OCI-LY3 (cell line): ENCODE results near the gene PNRC2.
"Not testable (repeated sequence)": the region's sequence is repeated elsewhere in the genome, so short reads cannot be mapped to it uniquely, and the experiment has no call there.

Experiments used
- H2AFZ ChIP-seq: fragments of 200-600, 300-600 bp; shearing (Covaris generic); 2 replicates; pipeline ENCODE4 v1.6.0; 2014; ENCODE audit warnings: antibody characterized with exemption, low read depth, low read length
- H3K27ac ChIP-seq: fragments of 200-600, 300-600 bp; sonication (generic); 2 replicates; pipeline ENCODE4 v1.5.1; 2014; ENCODE audit warnings: mild to moderate bottlenecking, low read length, moderate library complexity, mixed read lengths
- H3K27me3 ChIP-seq: fragments of 200-600, 300-600 bp; sonication (generic); 2 replicates; pipeline ENCODE4 v1.6.1; 2014; ENCODE audit warnings: low read depth, low read length, mixed read lengths
- H3K36me3 ChIP-seq: fragments of 200-600, 300-600 bp; sonication (generic); replicated peaks from 2 replicates; pipeline ENCODE3; 2014; ENCODE audit warnings: low read depth, low read length, mixed read lengths
- H3K4me1 ChIP-seq: fragments of 300-600, 200-600 bp; sonication (generic); 2 replicates; pipeline ENCODE4 v1.6.1; 2014; ENCODE audit warnings: low read length, mixed read lengths
- H3K4me2 ChIP-seq: fragments of 200-600, 300-600 bp; sonication (generic); 2 replicates; pipeline ENCODE4 v1.6.1; 2014; ENCODE audit warnings: low read length, mixed read lengths
- H3K4me3 ChIP-seq: fragments of 300-600, 200-600 bp; sonication (generic); 2 replicates; pipeline ENCODE4 v1.5.1; 2014; ENCODE audit warnings: antibody characterized with exemption, mild to moderate bottlenecking, low read length, moderate library complexity
- H3K79me2 ChIP-seq: fragments of 300-600, 200-600 bp; shearing (Covaris generic); 2 replicates; pipeline ENCODE4 v1.6.1; 2014; ENCODE audit warnings: mild to moderate bottlenecking, low read length, mixed read lengths
- H3K9ac ChIP-seq: fragments of 300-600, 200-600 bp; shearing (Covaris generic); 2 replicates; pipeline ENCODE4 v1.6.0; 2014; ENCODE audit warnings: mild to moderate bottlenecking, low read length, moderate library complexity
- H3K9me3 ChIP-seq: fragments of 200-600, 300-600 bp; shearing (Covaris generic); 2 replicates; pipeline ENCODE4 v1.6.1; 2014; ENCODE audit warnings: low read length, mixed read lengths; ENCODE audit not compliant: insufficient read depth
- H4K20me1 ChIP-seq: fragments of 200-600, 300-600 bp; sonication (generic); 2 replicates; pipeline ENCODE4 v1.6.1; 2016; ENCODE audit warnings: low read length, mixed read lengths; ENCODE audit not compliant: insufficient read depth
- EZH2phosphoT487 ChIP-seq: fragments of 200-600 bp; shearing (Covaris generic); IDR thresholded peaks from 2 replicates; pipeline ENCODE4 v1.6.1; 2018; ENCODE audit warnings: antibody characterized with exemption, mixed run types, low read depth
- TF ChIP-seq, protein P1 (sequence below): fragments of 200-600, 300-600 bp; sonication (generic); IDR thresholded peaks from 2 replicates; pipeline ENCODE4 v1.5.1; 2014; ENCODE audit warnings: antibody characterized with exemption, low read length, low read depth

Gene PNRC2

GRCh38 chr1:23989263-23989662 lies 29.6 kb downstream of the PNRC2 start:
- Histone ChIP-seq H2AFZ (no peak overlapping the region), H3K9me3 (no peaks in the 10 kb centered on the region), H3K9ac (no peak overlapping the region), H3K27ac (no peak overlapping the region), H3K4me1 (no peaks in the 10 kb centered on the region), H3K4me3 (no peak overlapping the region), H3K27me3 (no peaks in the 10 kb centered on the region), H4K20me1 (no peaks in the 10 kb centered on the region), H3K36me3 (no peaks in the 10 kb centered on the region), H3K4me2 (no peak overlapping the region), H3K79me2 (no peaks in the 10 kb centered on the region)
- TF ChIP-seq, protein P1, sequence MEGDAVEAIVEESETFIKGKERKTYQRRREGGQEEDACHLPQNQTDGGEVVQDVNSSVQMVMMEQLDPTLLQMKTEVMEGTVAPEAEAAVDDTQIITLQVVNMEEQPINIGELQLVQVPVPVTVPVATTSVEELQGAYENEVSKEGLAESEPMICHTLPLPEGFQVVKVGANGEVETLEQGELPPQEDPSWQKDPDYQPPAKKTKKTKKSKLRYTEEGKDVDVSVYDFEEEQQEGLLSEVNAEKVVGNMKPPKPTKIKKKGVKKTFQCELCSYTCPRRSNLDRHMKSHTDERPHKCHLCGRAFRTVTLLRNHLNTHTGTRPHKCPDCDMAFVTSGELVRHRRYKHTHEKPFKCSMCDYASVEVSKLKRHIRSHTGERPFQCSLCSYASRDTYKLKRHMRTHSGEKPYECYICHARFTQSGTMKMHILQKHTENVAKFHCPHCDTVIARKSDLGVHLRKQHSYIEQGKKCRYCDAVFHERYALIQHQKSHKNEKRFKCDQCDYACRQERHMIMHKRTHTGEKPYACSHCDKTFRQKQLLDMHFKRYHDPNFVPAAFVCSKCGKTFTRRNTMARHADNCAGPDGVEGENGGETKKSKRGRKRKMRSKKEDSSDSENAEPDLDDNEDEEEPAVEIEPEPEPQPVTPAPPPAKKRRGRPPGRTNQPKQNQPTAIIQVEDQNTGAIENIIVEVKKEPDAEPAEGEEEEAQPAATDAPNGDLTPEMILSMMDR: no peak
- TF ChIP-seq EZH2phosphoT487: no peak

GRCh38 chr1:23992011-23992410 lies 32.4 kb downstream of the PNRC2 start:
- H3K4me3 ChIP-seq, H3K36me3 ChIP-seq, H3K79me2 ChIP-seq, H4K20me1 ChIP-seq, H3K9me3 ChIP-seq, H3K4me2 ChIP-seq, H2AFZ ChIP-seq, H3K4me1 ChIP-seq, H3K9ac ChIP-seq, H3K27ac ChIP-seq, H3K27me3 ChIP-seq: not testable (repeated sequence)

- no peak overlapping the region for H3K27ac ChIP-seq
- no peak overlapping the region for H3K4me3 ChIP-seq
- no peaks in the 10 kb centered on the region for H3K79me2 ChIP-seq
- H3K4me1 ChIP-seq: no peaks in the 10 kb centered on the region
- no peaks in the 10 kb centered on the region for H3K9me3 ChIP-seq
- H2AFZ ChIP-seq: no peak overlapping the region
- H3K4me2 ChIP-seq: no peak overlapping the region
- H3K27me3 ChIP-seq: no peaks in the 10 kb centered on the region
- H3K36me3 ChIP-seq: no peaks in the 10 kb centered on the region
- TF ChIP-seq, protein P1: no peak
- TF ChIP-seq EZH2phosphoT487: no peak
- H4K20me1 ChIP-seq: no peaks in the 10 kb centered on the region
- H3K9ac ChIP-seq: no peak overlapping the region
Observed at GRCh38 chr1:23995431-23995837, 35.8 kb downstream of the PNRC2 start.

DNA sequence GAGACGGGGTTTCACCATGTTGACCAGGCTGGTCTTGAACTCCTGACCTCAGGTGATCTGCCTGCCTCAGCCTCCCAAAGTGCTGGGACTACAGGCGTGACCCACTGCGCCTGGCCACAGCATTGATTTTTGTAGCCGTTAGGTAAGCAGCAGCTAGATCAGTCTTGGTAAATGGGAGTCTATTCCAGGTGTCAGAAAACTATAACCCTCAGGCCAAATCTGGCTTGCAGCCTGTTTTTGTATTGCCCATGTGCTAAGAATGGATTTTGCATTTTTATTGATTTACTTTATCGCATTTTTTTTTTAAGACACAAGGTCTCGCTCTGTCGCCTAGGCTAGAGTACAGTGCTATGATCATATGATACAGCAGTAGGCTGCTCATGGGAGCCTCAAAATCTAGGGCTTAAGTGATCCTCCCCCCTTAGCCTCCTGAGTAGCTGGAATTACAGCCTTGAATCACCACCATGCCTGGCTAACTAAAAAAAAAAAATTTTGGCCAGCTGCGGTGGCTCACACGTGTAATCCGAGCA lies 37.1 kb downstream of the PNRC2 start:
- Histone ChIP-seq H3K4me3 (no peak overlapping the region), H3K4me2 (no peak overlapping the region), H3K27ac (no peak overlapping the region), H2AFZ (no peak overlapping the region), H3K36me3 (no peaks in the 10 kb centered on the region), H3K27me3 (no peaks in the 10 kb centered on the region), H4K20me1 (no peaks in the 10 kb centered on the region), H3K79me2 (no peaks in the 10 kb centered on the region), H3K9me3 (no peaks in the 10 kb centered on the region), H3K9ac (no peak overlapping the region), H3K4me1 (no peaks in the 10 kb centered on the region)
- TF ChIP-seq, protein P1: no peak
- TF ChIP-seq EZH2phosphoT487: no peak

DNA sequence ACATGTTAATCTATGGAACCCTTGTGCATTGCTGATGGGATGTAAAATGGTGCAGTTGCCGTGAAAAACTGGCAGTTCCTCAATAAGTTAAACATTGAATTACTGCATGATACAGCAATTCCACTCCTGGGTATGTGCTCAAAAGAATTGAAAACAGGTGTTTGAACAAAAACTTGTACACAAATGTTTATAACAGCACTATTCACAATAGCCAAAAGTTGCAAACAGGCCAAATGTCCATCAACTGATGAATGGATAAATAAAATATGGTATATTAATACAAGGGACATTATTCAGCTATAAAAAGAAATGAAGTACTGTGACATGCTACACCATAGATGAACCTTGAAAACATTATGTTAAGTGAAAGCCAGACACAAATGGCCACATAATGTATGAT lies 38.2 kb downstream of the PNRC2 start:
- no peaks in the 10 kb centered on the region for H3K27me3 ChIP-seq
- no peak overlapping the region for H3K4me3 ChIP-seq
- H3K27ac ChIP-seq: no peak overlapping the region
- H3K4me2 ChIP-seq: no peak overlapping the region
- H4K20me1 ChIP-seq: no peaks in the 10 kb centered on the region
- H3K36me3 ChIP-seq: no peaks in the 10 kb centered on the region
- no peaks in the 10 kb centered on the region for H3K4me1 ChIP-seq
- no peak overlapping the region for H3K9ac ChIP-seq
- H3K79me2 ChIP-seq: no peaks in the 10 kb centered on the region
- TF ChIP-seq, protein P1: no peak
- TF ChIP-seq EZH2phosphoT487: no peak
- H2AFZ ChIP-seq: no peak overlapping the region
- H3K9me3 ChIP-seq: no peaks in the 10 kb centered on the region
